A549 (cell line): ENCODE measurements around the gene C8G.

ENCODE experiments used
- HOXA7 ChIP-seq: fragments of 250-450 bp; sonication (Bioruptor Pico); IDR thresholded peaks from 2 replicates; pipeline ENCODE4 v1.5.0; 2020; ENCODE audit warnings: mild to moderate bottlenecking, moderate library complexity
- NR3C1 ChIP-seq: fragments of >200 bp; sonication (Bioruptor Twin); formaldehyde crosslinking; IDR thresholded peaks from 3 replicates; pipeline ENCODE4 v1.6.1; 2017
- POLR2A ChIP-seq: IDR thresholded peaks from 2 replicates; pipeline ENCODE4 v1.6.1; 2012; ENCODE audit warnings: mild to moderate bottlenecking, low read length
- ZFP36 ChIP-seq: fragments of 450-650 bp; IDR thresholded peaks from 2 replicates; pipeline ENCODE4 v1.6.1; 2014; ENCODE audit warnings: borderline replicate concordance; ENCODE audit not compliant: partially characterized antibody
- TF ChIP-seq, protein P1 (sequence below): fragments of >200 bp; sonication (Bioruptor Twin); formaldehyde crosslinking; IDR thresholded peaks from 3 replicates; pipeline ENCODE4 v1.5.1; 2016

DNA sequence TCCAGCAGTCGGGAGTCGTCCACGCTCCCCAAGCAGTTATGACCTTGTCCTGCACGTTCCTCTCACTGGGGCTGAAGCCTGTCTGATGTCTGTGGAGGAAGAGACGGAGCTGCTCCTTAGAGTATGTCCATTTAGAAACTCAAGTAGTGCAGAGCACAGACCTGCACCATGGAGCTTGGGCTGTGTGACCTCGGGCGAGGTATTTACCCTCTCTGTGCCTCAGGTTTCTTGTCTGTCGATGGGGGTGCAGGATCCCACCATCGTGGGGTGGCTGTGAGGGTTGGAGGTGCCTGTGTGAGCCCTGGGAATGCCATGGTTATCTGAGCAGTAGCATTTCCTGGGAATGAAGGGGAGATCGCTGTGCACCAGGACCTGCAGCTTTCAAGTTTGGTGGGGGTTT, 44.5 kb upstream of the C8G start:
- no peak for TF ChIP-seq HOXA7 (CRISPR knock-in tag)
- peak; percentile 55 for TF ChIP-seq ZFP36
- TF ChIP-seq NR3C1: no peak
- TF ChIP-seq, protein P1, sequence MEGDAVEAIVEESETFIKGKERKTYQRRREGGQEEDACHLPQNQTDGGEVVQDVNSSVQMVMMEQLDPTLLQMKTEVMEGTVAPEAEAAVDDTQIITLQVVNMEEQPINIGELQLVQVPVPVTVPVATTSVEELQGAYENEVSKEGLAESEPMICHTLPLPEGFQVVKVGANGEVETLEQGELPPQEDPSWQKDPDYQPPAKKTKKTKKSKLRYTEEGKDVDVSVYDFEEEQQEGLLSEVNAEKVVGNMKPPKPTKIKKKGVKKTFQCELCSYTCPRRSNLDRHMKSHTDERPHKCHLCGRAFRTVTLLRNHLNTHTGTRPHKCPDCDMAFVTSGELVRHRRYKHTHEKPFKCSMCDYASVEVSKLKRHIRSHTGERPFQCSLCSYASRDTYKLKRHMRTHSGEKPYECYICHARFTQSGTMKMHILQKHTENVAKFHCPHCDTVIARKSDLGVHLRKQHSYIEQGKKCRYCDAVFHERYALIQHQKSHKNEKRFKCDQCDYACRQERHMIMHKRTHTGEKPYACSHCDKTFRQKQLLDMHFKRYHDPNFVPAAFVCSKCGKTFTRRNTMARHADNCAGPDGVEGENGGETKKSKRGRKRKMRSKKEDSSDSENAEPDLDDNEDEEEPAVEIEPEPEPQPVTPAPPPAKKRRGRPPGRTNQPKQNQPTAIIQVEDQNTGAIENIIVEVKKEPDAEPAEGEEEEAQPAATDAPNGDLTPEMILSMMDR: no peak
- TF ChIP-seq POLR2A: no peak
